HG03108 (cell line): ENCODE results near the gene HOXC9.

Source experiments
- ATAC-seq: cut with Tn5 transposase; IDR thresholded peaks from one replicate; pipeline ENCODE4 v1.9.1; 2021; ENCODE audit warnings: moderate library complexity; ENCODE audit not compliant: unreplicated experiment

HOXC9 gene

DNA sequence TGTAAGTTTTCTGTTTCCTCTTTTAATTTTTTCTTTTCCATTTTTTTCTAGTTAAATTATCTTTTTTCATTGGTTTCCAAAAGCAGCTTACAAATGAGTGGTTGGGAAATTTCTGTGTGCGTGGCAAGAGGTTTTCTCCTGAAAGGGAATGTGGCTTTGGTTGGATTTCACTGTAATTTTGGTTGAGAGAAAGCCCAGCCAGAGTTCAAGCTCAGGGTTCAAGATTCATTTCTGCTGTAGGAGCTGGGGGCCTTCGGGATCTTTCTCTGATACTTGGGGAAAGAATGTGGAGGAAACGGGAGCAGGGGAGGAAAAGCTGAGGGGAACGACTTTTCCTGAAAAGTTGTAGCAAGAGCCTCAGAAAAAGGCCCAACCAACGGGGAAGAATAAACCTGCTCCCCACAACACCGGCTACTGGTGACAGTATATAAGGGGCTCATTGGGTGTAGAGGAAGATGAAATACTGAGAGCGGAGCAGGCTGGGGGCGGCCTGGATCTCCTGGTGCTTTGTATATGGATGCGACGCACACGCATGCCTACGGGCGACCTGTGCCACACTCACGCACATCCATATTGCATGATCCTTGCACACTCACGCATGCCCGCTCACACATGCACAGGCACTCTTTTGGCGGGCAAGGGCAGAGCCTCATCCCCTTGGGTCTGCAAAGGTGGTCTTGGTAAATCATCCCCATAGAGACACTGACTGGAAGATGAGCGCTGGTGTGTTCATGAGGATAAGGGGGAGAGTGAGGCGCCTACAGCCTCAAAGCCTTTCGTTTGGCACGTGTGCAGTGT lies 13.1 kb upstream of the HOXC9 start:
- no peak for ATAC-seq

DNA sequence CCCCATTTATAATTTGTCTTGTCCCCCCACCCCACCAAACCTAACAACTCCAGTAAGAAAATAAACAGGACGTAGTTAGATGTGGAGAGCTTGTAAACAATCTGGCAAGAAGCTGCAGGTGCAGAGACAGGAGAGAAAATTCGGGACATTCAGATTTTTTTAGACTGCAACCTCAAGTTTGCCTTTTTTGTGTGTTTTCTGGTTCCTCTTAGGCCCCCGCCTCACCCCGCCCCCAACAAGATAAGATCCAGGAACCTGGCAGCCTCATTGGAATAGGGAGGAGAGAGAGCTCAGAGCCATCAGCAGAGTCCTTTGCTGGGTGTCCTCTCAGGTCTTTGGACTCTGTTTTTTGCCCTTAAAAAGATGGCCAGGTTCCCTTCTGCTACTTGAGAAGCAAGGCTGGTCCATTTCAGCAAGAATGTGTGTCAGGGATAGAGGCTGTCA lies 12.2 kb upstream of the HOXC9 start:
- no peak for ATAC-seq

DNA sequence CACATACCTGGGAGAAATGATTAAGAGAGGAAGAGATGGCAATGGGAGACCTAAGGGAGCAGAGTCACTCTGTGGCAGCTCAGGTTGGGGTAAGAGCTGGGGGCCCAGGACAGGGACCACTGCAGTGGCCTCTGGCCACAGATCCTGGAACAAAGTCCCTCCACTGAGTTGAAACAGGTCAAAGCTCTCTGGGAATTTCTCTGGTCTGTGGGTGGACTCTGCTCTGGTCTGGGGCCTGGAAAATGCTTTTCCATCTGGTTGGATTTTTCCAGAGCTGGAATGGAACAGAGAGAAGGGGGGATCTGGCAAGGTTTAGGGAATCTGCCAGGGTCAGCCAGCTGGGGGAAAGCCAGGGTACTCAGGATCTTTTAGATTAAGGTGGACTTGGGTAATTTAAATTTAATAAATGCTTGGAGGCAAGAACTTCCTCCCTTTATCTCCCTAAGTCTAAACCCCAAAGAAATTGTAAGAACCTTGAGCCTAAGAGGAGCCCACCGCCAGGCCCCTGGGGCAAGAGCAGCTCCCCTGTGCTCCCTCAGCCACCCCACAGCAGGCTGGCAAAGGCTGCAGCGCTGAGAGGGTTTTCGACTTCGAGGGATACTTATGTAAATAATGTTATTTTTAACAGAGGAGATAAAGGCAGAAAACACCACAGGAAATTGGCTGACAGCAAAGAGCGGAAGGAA lies 11.3 kb upstream of the HOXC9 start:
- no peak for ATAC-seq

DNA sequence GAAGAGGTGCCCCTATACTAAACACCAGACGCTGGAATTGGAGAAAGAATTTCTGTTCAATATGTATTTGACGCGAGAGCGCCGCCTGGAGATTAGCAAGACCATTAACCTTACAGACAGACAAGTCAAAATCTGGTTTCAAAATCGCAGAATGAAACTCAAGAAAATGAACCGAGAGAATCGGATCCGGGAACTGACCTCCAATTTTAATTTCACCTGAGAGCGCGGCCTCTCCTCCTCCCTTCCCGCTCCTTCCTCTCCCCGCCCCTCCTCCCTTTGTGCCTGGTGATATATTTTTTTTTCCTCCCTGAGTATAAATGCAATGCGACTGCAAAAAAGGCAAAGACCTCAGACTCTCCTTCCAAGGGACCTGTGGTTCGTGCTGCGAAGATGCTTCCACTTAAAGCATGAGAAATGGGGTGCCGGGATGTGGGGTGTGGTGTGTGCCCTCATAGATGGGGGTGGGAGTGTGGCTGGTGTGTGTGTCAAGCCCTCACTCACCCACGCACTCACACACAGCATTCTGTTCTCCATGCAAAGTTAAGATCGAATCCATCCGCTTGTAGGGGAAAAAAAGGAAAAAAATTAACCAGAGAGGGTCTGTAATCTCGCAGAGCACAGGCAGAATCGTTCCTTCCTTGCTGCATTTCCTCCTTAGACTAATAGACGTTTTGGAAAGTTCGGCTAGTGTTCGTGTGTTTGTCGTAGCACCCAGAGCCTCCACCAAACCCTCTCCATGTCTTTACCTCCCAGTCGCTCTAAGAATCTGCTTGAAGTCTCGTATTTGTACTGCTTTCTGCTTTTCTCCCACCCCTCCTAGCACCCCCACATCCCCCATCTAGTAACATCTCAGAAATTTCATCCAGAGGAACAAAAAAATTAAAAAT lies 10.5 kb upstream of the HOXC9 start:
- no peak for ATAC-seq

DNA sequence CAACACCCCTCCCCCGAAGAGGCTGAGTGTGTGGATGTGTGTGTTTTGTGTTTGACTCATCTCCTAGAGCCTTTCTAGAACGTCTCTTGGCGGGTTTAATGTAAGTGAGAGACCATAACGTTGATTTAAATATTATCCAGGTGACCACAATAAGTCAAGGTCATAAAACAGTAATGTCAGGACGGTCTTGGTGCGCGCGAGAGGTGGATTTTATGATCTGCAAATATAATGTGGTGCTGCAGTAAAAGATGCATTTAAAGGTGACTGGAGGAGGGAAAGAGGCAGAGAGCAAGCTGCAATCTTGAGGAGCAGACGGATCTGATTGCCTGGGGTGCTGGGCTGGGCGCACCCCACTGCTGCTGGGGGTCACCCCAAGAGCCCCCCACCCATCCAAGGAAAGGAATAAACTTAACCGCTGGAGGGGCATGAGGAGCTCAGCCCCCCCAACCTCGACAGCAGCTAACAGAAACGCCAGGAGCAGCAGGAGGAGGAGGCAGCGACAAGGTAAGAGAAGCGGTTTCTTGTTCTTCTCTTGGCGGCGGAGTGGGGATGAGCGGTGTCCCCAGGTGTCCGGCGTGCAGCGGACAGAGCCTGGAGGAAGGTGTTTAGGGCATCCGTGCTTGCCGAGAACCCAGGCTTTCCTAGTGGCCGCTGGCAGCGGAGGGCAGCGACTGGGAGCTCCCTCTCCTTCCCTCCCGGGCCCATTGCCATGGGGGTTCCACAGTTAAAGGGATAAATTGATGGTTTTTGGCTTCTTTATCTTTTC lies 9.5 kb upstream of the HOXC9 start:
- no peak for ATAC-seq

DNA sequence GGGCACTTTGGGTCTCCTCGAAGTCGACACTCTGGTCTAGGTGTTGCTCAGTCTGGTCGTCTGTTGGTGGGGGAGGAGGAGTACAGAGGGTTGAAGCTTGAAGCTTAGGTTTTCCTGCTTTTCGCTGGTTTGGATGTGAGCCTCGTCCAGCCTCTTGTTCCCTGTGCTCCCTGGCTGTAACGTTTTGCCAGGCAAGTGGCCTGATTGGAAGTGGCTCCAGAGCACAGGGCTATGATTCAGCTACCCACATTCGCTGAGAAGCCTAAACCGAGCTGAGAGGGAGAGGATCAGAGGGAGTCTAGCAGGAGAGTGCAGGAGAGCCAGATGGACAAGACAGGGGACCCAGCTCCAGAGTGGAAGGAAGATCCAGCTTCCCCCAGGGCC lies 8.9 kb upstream of the HOXC9 start:
- no peak for ATAC-seq

DNA sequence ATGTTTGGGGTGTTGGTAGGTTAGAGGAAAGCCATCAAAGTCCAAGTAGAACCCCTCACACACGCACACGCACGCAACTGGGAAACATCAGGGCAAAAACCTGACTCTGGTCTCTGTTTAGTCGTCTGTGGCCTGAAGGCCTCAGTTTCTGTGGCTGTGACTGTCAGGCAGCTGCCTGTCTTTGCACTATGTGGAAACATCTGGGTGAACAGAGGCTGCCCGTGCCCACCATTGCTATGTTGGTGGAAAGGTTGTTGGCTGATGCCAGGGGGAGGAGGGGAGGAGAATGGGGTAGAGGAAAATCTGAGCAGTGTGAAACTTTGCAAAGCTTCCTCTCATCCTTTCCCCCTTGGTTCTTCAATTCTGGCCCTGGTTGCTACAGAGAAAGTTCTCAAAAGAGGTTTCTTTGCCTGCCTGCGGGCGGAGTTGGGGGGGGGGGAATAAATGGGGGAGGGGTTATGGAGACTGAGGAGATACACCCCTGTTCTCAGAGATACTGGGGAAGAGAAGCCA lies 7.5 kb upstream of the HOXC9 start:
- ATAC-seq: no peak

DNA sequence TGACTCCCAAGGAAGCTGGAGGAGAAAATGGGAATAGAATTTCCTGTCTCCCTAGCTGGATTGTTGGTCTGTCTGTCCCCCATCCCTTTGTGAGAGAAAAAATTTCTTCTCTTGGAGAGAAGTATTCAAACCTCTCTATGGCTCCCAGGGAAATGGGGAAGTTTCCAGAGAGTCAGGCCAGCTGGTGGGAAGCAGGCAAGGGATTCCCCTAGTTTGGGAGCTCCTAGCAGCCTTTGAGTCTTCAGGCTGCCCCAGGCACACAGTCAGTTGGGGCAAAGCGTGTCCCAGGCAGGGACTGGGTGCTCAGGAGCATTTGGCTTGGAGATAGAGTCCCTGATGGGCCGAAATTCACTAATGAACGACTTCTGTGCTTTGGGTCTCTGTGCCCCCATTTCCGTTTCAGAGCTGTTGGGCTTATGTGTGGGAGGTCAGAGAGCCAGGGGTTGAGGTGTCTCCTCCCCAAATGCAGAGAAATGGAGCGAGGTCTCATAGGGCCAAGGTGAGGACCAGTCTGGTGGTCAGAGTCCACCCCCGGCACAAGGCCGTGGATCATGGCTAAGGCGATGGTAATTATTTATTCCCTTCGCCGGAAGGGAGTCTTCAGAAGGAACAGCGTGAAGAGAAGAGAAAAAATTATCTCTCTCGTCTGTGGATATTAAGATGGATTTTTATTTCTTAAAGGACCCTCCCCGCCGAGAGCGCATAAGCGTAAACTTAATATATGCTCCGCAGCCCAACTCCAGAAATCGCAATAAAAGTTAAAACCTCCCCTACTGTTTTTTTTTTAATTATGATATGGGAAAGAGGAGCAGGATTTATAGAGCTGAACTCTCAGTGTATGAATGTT lies 6.6 kb upstream of the HOXC9 start:
- no peak for ATAC-seq

DNA sequence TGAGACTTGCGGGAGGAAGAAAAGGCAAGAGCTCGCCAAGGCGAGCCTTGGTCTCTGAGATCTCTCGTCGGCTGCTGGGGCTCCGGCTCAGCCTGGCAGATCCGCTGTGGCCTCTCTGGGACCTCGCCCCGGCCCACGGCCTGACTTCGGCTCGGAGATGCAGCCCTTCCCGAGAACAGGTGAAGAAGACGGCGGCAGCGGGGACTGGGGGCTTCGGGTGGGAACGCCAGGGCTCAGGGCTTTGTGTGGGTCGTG lies 6.0 kb upstream of the HOXC9 start:
- ATAC-seq: no peak

DNA sequence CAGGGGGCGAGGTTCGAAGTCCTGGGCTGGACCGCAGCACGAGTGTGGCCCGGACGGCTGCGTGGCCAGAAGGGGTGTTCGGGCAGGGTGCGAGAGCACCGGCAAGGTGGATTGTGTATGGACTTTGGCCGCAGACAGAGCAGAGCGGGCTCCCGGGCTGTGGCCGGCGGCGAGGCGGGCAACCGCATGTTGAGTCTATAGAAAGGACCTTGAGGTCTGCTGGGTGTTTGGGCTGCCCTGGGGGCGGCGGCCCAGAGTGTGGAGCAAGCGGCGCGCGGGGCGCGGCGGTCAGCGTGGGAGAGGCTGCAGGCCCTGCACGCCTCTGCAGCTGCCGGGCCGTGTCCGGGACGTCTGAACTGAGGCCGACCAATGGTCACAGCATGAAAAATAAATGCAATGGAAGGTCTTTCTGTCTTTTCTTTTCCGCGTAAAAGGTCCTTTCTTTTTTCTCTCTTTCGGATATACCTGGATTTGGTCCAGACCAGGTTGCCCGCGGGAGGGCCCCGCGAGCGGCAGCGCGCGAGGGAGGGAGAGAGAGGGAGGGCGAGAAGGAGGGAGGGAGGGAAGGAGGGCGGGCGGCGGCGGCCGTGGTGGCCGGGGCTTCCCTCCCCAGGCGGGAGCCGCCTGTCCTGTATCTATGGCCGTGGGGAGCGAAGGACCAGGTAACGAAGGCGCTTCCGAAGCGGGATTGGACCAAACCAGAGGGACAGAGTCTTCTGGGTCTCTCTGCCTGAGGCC lies 5.5 kb upstream of the HOXC9 start:
- no peak for ATAC-seq

DNA sequence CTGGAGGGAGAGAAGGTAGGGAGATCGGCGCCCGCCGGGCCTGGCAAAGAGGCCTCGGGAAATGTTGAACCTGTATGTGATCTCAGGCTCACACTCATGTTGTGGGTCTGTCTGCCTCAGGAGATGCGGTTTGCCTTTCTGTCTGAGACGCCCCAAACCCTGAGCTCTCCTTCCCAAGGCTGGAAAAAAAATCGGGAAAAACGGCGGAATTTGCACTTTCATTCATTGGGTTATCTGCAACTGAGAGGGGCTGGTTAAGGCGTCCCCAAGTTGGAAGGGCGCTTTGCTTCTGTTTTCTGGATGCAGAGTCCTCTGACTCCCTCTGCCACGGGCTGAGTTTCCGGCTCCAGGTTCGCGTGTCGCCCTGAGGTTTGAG lies 5.0 kb upstream of the HOXC9 start:
- no peak for ATAC-seq

DNA sequence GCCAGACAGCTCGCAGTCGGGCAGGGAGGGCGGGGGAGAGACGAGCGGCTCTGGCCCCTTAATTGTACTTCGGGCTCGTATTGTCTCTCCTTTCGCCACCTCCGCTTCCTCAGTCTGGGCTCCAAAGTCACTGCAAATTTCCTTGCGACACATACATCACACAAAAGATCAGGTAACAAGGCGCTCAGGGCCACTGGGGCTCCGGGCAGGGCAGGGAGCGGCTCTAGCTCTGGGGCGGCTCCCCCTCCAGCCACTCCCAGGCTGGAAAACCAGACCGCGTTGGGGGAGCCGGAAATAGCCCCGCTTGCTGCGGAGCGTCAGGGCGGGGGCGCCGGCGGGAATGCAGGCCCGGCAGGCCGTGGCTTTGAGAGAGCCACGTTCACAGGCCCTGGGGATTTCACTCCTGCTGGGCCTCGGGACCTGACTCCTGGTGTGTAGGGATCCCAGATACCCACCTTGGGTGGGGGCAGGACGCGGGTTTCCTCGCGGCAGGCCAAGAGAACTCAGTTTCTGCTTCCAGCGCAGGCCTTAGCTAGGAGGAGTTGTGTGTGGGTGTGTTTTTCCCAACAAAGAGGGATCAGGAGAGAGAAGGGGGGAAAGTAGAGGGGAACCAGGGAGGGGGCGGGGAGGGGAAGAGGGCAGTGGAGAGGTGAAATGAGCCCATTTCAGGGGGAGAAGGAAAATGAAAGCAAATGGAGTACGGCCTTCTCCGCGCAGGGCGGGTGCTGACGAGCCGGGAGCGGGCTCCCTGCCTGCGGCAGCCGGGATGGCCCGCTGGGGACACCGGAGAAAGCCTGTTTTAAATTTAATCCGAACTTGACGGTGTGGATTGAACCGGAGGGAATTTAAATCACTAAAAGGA lies 4.4 kb upstream of the HOXC9 start:
- no peak for ATAC-seq

DNA sequence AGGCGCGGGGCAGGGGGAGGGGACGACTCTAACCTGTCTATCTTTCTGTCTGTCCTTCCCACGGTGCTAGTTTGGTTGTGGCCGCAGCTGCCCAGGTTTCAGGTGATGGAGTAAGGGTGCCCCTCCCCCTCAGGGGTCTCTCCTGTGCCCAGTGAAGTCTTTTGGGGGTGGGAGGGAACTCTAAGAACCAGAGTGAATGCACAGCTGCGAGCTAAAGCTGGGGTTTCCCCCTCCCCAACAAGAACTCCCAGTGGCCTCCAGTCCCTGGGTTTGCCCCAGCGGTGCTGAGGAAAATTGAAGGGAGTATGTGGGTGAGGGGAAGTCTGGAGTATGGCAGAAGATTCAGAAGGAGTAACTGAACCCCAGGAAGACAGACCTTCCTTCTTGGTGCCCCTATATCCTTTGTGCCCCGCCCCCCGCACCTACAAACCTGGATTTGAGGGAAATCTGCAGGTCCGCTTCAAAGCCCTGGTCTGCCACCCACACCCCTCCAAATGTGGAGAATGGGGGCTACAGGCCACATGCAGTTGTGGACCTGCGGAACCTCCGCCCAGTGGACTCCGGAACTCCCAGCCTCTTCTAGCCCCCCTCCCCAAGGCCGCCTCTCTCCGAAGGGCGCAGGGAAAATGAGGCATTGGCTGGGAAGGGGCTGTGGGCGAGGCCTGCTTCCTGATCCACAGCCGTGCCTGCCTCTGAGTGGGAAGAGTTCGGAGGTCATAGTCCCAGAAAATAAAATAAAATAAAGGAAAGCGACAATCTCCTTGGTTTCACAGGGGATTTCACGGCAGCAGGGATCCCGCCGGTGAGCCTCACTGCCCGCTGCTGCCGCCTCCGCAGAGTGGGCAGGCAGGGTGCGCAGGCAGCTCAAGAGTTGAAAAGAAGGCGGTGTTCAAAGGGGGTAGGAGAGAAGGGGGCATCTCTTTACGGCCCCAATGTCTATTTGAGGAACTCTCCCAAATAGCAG lies 3.4 kb upstream of the HOXC9 start:
- no peak for ATAC-seq

DNA sequence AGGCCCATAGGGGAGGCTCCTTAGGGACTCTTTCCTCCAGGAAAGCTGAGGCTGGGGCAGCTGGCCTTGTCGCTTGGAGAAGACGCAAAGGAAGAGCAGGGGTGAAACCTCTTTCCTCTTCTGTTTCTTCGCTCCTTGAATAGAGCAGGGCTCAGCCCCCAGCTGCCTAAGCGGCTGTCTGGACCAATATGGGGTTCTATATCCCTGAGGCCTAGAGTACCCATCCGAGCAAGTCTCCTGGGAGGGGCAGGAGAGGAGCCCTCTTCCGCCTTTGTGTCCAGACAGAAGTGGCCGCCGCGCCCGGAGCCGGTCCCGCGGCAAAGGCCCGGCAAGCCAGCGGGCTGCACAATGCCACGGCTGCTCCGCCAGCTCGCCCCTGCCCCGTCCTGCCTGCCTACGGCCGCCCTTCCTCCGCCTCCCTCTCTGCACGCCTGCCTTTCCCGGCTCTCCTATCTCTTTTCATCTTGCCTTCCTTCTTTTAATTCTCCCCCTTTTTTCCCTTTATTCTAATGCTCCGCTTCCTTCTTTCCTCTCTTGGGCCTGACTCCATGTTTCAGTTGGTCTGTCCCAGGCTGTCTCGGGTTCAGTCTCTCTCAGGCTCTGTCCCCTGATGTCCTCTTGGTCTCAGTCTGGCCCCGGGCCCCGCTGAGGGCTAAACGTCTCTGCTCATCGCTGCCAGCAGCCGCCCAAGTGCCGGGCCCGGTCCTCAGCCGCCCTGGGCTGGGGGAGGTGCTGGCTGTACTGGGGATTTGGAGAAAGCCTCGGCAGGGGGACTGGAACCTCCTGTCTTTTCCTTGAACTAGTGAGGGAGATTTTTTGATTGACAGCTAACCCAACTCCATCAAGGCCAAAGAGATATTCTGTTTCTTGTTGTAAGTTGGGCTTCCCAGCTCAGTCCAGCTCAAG lies 2.5 kb upstream of the HOXC9 start:
- no peak for ATAC-seq

DNA sequence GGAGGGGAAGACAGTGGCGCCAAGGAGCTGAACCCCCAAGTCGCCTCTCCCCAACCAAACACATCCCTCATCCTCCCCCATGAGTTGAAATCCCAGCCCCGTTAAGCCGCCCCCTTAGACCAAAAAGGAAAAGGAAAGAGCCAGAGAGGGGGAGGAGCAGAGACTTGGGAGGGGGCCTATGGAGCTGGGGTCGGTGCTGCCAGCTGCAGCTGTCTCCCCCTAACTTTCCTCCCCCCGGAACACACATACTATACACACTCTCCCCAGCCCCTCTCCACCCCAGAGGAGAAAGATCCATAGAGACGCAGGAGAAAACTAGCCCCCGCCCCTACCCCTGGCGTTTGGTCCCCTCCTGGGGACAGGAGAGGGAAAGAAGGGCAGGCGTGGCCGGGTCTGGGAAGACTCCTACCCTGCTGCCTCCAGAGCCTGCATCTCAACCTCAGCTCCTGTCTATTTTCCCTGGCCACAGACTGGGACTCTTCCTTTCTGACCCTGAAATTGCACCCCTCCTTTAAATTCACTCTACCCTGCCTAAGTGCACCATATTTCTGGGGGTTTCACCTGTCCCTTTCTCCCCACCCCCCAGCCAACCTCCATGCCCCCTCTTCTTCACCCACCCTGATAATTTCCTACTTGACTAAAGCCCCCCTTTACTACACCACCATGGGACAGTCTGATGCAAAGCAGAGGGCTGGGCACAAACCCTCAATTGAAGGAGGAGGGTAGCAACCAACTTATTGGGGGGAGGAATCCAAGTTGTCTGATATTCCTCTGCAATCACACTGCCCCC lies 1.7 kb upstream of the HOXC9 start:
- no peak for ATAC-seq

DNA sequence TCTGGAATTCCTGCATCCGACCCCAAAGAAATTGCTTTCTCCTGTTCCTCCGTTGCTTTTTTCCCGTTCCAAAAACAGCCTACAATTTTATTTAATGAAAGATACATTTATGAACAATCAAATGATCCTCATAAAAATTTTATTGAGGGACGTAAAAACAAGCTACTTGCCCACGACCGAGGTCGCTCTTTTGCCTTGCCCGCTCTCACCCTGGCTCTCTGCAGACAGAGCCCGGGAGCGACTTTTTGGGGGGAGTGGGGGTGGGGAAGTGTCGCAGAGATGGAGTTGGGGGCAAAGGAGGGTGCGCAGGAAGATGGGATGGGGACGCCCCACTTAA lies 1.1 kb upstream of the HOXC9 start:
- no peak for ATAC-seq
